Spleen (tissue), 7 donors: Measurements from ENCODE around the gene SORBS2.

Experiments
- CTCF ChIP-seq, 11 experiments: fragments of 200-600 bp in 7 of 11; fragments of 450-650 bp in 4 of 11; sonication (generic) in 4 of 11; IDR thresholded peaks in 8 of 11; conservative IDR thresholded peaks in 3 of 11; 1 replicate in 7 of 11; 2 replicates in 4 of 11; pipeline versions ENCODE4 v1.4.0 to v1.8.0; 2016 to 2021; ENCODE audit warnings: antibody characterized with exemption in 11 of 11, inconsistent platforms in 4 of 11, mild to moderate bottlenecking in 1 of 11
- POLR2A ChIP-seq, 3 donors: fragments of 450-650 bp; IDR thresholded peaks; one replicate each; pipeline ENCODE4 v1.5.1; 2017; ENCODE audit warnings: antibody characterized with exemption in 3 of 3, mild to moderate bottlenecking in 1 of 3
- POLR2AphosphoS5 ChIP-seq, 3 donors: sonication (generic); formaldehyde crosslinking; IDR thresholded peaks; one replicate each; pipeline ENCODE4 v1.5.1; 2017; ENCODE audit warnings: antibody characterized with exemption in 3 of 3
- donor health status: DM: no; HTN: no; CAD: no; lungs with moderate emphysema.
- donor health status: DM: no; HTN: no; CAD: no.
- donor health status: DM: no; HTN: no; CAD: no.

DNA sequence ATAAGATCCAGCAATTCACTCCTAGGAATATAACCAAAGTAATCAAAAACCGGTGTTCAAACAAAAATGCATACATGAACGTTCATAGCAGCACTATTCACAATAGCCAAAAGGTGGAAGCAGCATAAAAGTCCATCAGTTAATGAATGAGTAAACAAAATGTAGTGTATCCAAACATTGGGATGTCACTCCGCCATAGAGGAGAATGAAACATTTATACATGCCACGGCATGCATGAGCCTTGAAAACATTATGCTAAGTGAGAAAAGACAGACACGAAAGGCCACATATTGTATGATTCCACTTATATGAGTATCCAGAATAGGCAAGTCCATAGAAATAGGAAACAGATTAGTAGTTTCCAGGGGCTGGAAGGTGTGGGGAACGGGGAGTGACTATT lies 265.7 kb downstream of the SORBS2 start:
- TF ChIP-seq CTCF (IDR thresholded peaks at IDR 0.05 in 8 of 11, conservative IDR thresholded peaks at IDR 0.05 in 3 of 11): no peak
- TF ChIP-seq POLR2AphosphoS5 (IDR thresholded peaks at IDR 0.05): no peak
- TF ChIP-seq POLR2A (IDR thresholded peaks at IDR 0.05): no peak
